ENCODE measurements around the gene PRKCE.

PRKCE gene

DNA sequence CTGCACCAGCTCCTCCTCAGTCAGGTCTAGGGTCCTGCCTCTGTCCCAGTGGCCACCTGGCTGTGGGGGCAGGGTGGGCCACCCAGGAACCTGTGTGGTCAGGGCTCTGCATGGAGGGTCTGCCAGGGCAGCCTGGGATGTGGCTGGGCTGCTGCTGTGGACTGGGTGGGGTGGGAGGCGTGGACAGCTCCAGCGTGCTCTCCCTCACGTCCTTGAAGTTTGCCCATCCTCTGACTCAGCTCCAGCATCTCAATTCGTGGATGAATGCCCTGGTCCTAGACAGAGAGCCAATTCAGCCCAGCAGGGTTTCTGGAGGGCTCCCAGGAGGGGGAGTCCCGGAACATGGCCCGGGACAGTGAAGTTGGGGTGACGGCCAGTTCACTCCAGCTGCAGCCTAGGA lies 581.4 kb downstream of the PRKCE start:
- in situ Hi-C loops (cut with MboI; ENCODE audit: low sequenced_read_pairs, unreplicated experiment), result no loop called here
- TF ChIP-seq, protein P1, sequence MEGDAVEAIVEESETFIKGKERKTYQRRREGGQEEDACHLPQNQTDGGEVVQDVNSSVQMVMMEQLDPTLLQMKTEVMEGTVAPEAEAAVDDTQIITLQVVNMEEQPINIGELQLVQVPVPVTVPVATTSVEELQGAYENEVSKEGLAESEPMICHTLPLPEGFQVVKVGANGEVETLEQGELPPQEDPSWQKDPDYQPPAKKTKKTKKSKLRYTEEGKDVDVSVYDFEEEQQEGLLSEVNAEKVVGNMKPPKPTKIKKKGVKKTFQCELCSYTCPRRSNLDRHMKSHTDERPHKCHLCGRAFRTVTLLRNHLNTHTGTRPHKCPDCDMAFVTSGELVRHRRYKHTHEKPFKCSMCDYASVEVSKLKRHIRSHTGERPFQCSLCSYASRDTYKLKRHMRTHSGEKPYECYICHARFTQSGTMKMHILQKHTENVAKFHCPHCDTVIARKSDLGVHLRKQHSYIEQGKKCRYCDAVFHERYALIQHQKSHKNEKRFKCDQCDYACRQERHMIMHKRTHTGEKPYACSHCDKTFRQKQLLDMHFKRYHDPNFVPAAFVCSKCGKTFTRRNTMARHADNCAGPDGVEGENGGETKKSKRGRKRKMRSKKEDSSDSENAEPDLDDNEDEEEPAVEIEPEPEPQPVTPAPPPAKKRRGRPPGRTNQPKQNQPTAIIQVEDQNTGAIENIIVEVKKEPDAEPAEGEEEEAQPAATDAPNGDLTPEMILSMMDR (IDR thresholded peaks at IDR 0.05; ENCODE audit: borderline replicate concordance, control extremely low read depth, extremely low read depth, insufficient read depth, missing control alignments), result no peak
- DNase-seq (ENCODE audit: low spot score), result no peak

DNA sequence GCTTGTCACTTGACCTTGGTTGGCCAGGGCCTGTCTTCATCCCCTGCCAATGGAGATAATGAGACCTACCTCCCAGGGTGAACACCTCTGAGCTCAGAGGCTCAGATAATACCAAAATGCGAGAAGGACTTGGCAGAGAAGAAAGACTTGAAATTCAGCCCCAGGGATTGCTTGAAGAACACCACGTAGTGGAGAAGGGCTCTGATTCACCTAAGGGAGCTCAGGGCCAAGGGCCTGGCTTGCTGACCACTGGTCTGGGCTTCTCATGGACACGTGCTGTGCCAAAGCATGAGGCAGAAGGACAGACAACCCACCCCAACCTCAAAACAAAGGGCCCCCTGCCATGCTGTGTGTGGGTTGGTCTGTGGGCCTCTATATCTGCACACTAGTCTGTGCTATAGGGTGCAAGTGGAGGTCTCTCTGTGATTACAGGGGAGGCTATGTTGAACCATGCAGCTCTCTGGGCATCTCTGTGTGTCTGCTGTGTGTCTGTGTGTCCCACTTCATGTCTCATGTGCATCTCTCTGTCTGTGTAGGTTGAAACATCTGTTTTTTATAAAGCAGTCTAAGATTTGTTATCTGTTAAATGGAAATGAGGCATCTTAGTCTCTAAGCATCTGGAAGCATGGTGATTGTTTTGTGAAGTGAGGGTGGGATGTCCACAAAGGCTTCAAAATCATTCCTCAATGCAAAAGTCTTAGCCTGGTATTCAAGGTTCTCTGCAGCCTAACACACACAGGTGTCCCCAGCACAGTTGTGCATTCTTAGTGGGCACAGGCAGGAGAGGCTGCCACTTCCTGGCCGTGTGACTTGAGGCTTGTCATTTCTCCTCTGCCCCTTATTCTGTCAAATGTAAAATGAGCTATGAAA lies 584.8 kb downstream of the PRKCE start:
- TF ChIP-seq, protein P1 (IDR thresholded peaks at IDR 0.05; ENCODE audit: borderline replicate concordance, control extremely low read depth, extremely low read depth, insufficient read depth, missing control alignments), result no peak
- no peak for DNase-seq (ENCODE audit: low spot score)
- in situ Hi-C loops (cut with MboI; ENCODE audit: low sequenced_read_pairs, unreplicated experiment), result no loop called here

DNA sequence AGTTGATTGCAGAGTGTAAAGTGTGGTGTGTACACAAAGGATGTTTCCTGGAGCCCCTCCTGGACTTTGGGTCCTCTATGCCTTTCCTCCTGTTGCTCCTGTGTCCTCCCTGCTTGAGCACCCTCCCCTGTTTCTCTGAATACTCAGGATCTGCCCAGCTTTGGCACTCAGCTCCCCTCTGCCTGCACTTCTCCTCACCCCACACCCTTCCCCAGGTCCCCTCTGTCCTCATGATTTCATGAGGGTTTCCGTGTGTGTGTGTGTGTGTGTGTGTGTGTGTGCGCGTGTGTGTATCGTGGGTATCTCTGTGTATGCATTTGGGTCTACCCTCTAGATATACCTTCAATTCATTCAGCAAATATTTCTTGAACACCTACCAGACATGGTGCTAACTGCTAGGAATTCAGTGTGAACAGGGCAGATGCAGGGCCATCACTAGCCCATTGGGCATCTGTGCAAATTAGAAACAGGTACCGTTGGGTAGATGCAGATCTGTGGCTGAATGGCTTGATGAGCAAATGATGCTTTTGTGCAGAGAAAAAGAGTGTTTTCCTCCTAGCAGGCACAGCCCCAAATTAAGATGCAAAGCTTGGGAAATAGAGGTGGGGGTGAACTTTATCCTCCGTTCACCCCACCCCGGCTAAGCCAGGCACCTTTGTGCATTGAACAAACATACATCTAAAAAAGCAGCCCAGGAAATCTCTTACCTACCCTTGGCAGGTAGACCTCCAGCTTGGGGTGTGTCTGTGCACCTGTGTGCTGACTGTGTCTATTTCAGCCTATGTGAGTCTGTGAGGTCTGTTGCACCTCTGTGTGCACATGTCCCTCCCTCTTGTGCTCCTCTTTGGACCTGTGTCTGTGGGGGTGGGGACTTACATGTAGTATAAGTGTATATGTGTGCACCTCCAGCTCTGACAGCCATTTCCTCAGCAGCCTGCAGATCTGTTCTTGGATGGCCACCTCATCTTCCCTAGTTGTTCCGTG lies 585.7 kb downstream of the PRKCE start:
- TF ChIP-seq, protein P1 (IDR thresholded peaks at IDR 0.05; ENCODE audit: borderline replicate concordance, control extremely low read depth, extremely low read depth, insufficient read depth, missing control alignments), result no peak
- in situ Hi-C loops (cut with MboI; ENCODE audit: low sequenced_read_pairs, unreplicated experiment), result no loop called here
- no peak for DNase-seq (ENCODE audit: low spot score)
